Right renal pelvis (tissue), 4 donors: ENCODE measurements around the gene MBNL3. TPM values are rescaled to one million over a fixed set of nuclear protein-coding genes. Genes with fewer than 3 reads are reported as not detected.

ENCODE experiments used
- DNase-seq, 4 donors: peaks; one replicate each; pipeline ENCODE4 v3.0.0-alpha.2; 2013; ENCODE audit warnings: low read depth in 4 of 4, low spot score in 3 of 4, missing footprints in 1 of 4
- polyA plus RNA-seq, 4 donors: library from polyadenylated mRNA; unstranded; fragments of 120-200 nt; gene quantifications; one replicate each; pipeline ENCODE4 v1.2.1, GENCODE V29; 2013; ENCODE audit not compliant: insufficient read length in 4 of 4

Gene MBNL3, protein sequence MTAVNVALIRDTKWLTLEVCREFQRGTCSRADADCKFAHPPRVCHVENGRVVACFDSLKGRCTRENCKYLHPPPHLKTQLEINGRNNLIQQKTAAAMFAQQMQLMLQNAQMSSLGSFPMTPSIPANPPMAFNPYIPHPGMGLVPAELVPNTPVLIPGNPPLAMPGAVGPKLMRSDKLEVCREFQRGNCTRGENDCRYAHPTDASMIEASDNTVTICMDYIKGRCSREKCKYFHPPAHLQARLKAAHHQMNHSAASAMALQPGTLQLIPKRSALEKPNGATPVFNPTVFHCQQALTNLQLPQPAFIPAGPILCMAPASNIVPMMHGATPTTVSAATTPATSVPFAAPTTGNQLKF
- 10 to 100 TPM; 28.9 to 33.5 (median 32.8) TPM for polyA plus RNA-seq

DNA sequence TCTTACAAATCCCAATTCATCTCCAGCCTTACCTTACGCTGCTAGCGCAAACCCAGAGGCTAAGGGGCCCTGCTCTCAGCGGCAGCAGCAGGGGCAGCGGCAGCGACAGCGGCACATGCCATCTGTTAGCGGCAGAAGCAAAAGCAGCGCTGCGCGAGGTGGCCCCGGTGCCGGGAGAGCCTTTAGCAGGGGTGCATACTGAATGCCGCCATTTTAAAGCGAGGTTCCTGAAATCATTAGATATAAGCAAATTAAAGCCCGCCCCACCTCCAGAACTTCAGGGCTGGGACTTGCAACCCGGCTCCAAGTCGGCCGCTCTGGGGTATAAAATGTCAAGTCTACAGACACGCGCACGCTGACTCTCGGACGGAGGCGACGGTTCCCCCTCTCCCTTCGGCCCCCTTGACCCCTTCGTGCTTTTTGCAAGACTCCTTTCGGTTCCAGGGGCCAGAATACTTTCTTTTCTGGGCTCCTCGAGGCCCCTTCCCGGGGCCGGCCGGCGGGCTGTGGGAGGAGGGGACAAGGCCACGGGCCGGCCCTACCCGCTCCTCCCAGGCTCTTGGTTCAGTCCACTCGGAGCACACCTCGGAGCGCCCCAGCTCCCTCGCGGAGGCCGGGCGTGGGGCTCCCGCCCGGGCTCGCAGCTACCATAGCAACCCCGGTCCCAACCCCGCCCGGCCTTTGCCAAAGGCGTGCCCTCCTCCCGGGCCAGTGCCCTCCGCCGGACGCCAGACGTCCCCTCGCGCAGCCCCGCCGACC, at the start of gene MBNL3:
Gene MBNL3 (minus strand): TSS at position 220 of the 759 bp plus-strand sequence. CDS start 49,427 bp downstream, outside the sequence.
- DNase-seq = peak in 2 of 4 donors; percentile 25 to 48

DNA sequence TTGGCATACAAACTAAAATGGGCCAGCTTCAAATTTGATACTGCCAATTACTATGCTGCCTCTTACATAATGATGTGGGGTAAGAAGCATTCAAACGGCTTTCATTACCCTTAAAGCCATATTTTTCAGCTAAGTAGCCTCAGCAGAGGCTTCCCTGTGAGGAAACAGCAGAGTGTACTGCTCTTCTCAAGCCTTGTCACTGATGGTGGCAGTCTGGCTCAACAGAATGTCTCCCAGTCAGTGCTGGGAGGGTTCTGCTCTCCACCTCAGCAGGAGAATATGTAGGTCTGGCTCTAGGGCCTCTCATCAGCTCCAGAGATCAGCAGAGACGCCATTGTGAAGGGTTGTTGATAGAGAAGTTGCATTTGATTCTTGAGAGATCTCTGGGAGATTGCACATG, 44.6 kb upstream of the MBNL3 start:
- no peak for DNase-seq

DNA sequence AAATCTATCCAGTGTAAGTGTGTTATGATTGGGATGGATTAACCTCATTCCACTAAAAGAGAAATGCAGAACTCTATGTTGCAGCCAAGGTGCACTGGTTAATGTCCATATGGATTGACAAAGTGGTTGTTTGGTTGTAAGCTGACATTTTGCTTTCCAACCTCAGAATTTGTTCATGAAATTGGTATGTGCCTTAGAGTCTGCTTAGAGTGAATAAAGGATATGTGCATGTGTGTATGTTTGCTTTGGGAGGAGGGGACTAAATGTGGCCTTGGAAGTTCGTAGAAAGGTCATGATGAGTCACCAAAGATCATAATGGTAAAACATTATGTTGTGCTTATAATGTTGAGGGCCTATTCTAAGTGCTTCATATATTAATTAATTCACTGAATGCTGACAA, 44.1 kb upstream of the MBNL3 start:
- no peak for DNase-seq

DNA sequence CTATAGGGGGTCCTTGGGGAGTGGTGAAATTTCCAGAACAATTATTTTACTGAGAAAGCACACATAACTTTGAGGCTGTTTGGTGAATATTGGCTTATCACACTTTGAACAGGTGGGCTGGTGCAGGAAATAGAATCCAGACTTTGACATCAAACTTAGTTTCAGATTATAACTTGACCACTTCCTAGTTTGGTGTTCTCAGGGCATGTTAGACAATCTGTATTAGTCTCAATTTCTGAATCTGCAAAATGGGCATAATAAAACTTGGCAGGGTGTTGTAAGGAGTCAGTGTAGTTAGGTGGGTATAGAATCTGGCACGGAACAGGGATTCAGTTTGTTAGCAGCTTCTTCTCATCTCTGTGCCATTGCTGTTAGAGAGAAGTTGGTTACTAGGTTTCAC, 43.3 kb upstream of the MBNL3 start:
- DNase-seq = no peak

DNA sequence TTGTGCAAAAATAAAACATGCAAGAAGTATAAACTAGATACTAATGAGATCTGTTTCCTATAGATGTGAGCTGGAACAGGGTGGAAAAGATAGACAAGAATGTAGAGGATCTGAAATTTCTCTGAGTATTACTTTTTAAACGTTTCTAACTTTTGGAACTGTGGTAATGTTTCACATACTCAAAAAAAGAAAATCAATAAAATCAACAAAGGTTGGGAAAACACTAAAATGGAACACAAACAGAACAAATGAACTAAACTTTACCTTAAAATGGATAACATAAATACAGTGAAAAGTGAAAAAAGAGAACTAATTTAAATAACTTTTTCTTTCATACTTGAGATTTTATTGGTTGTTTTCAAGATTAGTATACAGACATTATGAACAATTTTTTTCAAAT, 32.0 kb upstream of the MBNL3 start:
- DNase-seq = no peak

DNA sequence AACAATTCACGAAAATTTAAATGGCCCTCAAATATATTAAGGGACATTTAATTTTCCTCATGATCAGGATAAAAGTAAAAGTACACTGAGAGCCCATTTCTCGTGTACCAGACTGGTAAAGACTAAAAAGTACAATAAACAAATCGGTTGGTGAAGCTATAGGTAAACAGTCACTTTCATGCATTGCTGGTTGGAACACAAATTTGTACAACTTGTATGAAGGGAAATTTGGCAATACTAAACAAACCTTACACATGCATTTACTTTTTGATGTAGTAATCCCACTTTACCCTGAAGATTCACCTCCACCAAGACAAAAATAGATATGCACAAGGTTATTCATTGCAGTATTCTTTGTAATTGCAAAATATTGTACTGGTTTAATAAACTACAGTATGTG, 31.4 kb upstream of the MBNL3 start:
- no peak for DNase-seq

DNA sequence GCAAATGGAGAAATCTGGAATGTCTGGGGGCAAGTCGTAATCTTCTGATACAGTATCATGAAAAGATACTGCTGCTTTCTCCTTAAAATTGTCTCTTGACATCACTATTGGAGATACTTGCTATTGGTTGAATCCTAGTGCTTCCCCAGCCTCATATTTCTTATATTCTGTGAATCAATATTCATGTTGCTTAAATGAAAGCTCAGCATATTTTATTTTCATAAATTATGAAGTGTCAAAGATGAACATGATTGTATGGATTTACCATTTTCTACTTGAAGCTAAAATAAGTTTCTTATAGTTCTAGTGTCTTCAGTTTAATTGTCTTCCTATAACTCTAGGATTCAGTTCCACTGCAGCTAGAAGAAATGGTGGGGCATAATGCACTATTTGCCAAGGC, 29.6 kb upstream of the MBNL3 start:
- no peak for DNase-seq

DNA sequence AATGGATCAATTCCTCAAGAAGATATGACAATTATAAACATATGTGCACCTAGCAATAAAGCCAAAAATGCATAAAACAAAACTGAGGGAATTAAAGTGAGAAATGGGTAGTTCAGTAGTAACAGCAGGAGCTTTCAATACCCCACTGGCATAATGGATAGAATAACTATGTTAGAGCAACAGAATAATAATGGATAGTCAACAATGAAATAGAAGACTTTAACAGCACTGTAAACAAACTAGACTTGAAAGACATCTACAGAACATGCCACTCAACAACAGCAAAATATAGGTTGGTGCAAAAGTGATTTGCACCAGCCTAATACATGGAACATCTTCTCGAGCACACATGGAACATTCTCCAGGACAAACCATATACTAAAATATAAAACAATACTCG, 20.0 kb upstream of the MBNL3 start:
- no peak for DNase-seq

DNA sequence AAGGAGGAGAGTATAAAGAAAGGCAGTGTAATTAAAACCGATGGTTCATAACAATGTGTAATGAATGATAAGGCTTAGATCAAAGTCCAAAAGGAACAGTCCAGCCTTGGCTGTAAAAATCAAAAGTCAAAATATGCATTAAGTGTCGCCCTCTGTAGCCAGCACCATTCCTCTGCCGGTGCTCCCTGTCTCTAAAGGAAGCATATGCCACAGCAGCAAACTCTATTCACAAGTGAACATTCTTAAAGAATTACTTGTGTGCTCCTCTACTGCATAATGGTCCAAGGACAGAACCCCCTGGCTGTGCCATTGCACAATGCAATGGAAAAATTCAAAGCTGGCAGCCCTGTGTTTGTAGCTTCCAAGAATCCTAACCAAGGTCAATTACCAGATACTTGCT, 16.3 kb upstream of the MBNL3 start:
- no peak for DNase-seq

DNA sequence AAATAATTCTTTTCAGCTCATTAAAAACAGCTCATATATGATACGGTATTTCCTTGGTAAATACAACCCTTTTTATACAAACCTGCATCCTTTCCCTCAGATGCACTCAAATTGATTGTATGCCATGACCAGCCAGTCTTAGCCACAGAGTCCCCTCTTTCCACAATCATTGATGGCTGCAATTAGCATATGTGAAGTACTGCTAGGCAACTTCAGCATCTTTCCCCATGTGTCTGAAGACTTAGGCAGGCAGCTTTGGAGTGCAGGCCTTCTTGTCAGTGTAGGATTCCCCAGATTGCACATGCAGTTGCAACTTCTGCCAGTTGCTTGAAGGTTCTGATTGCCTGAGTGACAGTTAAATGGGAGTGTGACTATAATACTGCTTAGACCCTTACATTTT, 15.6 kb upstream of the MBNL3 start:
- no peak for DNase-seq

DNA sequence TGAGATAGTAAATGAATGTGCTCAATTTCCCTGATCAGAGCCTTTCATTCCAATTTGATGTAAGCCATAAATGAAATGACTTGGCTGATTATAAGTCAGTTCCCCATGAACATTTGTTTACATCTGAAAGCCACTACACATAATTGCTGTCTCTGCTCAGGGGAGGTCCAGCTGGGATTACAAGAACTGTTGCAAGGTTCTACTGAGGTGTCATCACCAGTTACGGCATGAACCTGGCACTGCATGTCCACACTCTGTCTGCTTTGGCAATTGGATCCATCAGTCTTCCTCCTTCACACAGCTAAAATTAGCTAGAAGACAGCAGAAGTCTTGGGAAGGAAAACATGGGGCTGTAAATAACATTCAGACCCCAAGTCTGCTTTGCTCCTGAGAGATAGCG, 12.8 kb upstream of the MBNL3 start:
- DNase-seq = no peak

DNA sequence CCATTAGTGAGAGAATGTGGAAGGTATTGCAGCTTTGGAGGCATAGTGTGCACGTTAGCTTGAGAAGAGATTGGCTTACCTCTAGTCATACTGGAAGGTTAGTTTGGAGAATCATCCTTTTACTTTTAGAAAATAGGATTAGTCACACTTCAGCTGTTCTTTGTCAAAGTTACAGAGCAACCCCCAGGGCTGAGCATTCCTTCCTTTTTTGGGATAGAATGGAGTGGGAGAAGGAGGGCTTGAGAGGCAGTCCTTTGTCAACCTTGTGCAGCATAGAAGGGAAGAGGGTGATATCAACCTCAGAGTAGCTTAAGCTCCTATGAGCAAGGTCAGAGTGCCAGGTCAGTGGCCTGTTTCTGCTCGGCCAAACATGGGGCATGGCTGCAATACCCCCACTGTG, 8.6 kb upstream of the MBNL3 start:
- no peak for DNase-seq

DNA sequence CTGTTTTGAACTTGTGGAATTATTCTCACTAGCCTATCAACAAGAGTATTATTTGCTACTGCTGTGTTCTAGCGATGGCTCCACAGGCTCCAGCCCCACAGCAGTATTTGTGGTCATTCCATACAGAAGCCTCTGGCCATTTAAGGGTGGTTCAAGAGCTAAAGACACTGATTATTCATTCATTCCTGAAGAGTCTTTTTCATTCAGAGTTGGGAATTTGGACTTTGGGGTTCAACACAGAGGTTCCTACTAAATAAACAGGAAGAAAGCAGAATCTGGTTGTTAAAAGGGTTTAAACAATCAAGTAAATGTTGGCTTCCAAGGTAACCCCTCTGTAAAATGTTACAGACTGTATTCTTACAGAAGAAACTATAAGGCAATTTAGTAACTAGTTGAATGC, 4.3 kb upstream of the MBNL3 start:
- no peak for DNase-seq

DNA sequence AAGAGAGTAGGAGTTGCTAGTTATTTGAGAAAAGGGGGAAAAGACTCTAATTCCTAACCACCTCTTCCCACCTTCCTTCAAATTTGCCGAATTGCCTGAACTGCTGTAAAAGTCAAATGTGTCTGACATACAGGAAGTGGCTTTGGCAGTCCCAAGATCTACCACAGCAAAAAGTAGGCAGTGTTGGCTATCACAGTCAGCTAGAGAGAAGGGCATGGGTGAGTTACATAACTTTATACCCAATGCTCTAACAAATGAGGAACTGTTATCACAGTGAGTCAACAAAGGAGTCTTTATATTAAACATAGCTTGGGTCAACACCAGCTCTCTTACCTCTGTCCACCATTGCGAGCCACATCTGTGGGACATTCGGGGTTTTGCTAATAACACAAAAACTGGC, 2.4 kb upstream of the MBNL3 start:
- DNase-seq = no peak

DNA sequence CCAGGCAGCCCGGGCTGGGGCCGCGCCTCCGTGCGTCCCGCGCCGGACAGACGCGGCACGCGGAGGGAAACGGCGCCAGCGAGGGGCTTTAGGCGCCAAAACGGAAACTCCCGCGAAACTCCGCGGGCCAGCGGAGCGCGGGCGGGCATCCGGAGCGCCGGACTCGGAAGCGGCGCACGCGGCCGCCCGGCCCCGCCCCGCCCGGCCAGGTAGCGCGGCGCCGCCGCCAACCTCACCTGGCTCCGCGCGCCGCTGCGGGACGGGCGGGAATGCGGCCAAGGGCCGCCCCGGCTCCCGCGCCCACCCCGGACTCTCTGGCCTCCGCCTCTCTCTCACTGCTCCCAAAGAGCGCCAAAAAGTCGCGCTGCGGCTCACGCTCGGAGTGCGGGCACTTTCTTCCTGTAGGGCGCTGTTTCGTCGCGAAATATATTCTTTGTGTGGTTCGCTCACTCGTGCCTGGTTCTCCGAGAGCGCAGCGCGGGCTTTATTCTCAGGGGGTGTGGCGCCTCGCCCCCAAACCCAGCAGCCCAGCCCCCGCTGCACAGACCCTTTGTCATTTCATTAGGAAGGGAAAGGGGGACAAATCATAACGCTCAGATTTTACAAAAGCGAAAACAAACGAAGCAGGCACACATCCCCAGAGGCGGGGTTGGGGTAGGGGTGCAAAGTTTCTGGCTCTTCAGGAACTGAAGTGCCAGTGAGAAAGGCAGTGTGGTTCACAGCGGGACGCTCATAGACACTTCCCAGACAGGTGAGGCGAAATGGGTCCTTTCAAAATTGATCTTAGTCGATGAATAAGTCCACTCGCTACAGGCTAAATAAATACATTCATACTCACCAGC, 961 bp upstream of the MBNL3 start:
- DNase-seq = peak in 1 of 4 donors; percentile 35

DNA sequence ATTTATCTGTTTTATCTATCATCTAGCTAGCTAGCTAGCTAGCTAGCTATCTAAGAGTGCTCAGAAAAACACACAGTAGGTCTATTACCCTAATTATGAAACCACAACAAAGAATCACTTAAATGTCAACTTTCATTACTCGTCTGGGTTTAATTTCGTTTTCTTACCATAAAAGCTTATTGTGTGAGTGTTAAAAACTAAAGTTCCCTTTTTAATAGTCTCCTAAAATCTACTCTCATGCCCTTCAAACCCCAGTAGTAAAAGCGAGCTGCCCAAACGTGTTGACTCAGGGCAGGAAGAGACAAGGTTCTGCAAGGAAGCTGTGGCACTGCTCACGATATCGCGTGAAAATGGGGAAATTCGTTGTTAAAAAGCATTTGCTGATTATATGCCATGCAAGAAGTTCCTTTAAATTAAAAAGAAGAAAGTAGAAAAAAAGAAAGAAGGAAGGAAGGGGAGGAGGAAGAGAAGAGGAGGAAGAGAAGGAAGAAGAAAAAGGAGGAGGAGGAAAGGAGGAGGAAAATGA, 595 bp downstream of the MBNL3 start:
- no peak for DNase-seq

DNA sequence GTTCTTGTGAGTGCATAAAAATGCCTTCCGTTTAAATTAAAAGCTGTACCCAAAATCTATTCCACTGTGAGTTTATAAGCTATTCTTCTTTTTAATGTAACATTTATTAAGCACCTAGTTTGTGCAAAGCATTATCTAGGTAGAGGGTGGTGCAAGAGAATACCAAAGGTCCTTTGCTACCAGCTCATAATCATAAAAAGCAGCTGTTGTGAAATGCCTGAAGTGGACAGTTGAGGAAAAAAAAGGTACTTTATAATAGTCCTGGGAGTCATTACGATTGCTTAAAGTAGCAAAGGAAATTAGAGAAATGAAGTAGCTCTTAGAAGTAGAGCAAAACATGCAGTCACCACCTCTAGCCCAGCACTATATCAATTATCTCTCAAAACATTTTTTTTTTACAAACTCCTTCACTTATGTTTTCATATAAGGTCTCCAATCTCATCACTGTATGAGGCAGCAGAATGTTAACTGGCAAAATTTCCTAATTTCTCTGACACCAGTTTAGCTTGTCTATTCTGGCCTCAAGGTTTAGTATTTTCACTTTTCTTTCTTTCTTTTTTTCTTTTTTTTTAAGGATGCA, 2.1 kb downstream of the MBNL3 start:
- DNase-seq = no peak

DNA sequence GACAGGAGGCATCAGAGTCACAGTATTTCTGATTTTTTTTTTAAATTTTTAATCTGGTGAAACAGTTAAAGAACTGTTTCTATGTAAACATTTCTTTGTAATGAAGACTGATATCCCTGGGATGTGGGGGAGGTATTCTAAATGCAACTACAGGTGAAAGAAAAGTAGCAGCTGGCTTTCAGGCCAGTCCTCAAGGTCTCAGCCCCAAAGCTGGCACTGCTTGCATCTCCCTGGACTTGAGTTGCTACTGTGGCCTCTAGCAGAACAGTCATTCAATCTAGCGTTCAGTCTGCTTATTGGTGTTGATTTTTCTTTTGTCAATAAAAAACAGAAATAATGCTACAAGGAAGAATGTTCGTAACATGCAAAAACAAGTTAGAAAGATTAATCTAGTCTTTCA, 4.9 kb downstream of the MBNL3 start:
- DNase-seq = no peak

DNA sequence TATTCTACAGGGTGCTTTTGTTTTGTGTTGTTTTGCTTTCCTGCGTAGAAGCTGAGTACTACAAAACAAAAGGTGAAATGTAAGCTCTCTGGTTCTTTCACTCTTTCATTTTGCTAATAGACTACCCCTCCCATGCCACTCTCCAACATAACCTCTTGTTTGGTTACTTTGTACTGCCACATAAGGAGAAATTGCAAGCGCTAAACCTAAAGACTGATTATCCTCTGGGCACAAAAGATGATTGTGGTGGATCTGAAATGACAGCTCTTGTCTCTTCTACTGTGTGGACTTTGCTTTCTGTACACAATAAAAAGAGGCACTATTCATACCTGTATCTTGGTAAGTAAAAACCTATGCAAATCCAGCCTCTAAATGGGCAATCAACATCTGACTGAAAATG, 5.3 kb downstream of the MBNL3 start:
- DNase-seq = no peak

DNA sequence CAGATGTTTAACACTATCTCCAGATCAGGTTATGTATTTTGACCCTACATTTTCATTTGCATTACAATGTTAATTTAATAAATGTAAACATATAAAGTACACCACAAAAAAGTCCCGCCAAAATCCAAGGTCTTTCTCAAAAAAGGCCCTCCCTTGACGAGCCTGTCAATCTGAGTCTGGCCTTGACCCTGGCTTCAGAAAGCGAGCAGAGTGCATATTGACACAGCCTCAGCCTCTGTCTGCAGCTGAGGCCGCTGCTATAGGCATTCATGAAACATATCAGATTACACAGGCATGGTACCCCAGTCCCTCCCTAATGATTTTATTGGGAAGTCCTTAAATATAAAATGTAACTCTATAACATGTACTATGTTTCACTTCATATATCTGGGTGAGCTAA, 6.2 kb downstream of the MBNL3 start:
- no peak for DNase-seq

DNA sequence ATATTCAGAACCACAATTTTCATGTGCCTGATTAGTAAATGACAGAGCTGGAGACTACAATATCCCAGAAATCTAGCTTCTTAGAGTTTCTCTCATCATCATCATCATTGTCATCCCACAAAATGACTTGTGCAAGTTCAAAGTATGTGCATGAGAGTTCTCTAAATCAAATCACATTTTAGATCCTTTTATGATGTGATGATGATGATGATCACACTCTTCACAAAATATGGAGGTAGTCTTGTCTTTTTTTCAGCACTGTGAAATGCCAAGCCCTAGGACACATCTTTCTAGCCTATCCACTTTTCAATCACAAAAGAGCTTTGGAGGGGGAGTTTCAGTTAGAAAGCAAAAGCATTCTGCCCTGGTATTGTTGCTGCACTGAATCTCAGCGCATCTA, 7.4 kb downstream of the MBNL3 start:
- DNase-seq = no peak
